H54 (cell line): Measurements from ENCODE around the gene SRGN.

Experiments
- DNase-seq: peaks from one replicate; pipeline ENCODE4 v3.0.0; 2011; ENCODE audit warnings: low spot score, mixed read lengths; ENCODE audit not compliant: insufficient read length
- FAIRE-seq: peaks from 3 replicates; lab custom pipeline; 2011; peaks lifted over from hg19 to GRCh38; lab: Jason Lieb, UNC
- POLR2A ChIP-seq: IDR thresholded peaks from 2 replicates; pipeline ENCODE4 v1.6.1; 2011; ENCODE audit warnings: low read depth, mild to moderate bottlenecking, low read length

The SRGN gene

DNA sequence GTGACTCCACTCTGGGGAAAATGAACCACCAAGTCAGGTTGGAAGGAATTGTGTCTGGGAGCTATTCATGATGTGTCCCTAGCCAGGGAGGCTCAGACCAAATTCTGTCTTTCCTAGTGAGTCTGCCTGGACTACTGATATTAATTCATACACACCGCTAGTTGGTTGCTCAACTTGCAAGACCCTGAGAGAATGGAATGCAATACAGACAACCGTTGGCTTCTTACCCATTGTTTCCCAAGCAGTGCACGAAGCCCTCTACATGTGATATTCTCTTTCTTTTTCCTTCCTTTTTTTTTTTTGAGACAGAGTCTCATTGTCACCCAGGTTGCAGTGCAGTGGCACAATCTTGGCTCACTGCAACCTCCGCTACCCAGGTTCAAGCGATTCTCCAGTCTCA lies 19.4 kb upstream of the SRGN start:
- DNase-seq (no peak), FAIRE-seq (no peak)
- no peak for TF ChIP-seq POLR2A

DNA sequence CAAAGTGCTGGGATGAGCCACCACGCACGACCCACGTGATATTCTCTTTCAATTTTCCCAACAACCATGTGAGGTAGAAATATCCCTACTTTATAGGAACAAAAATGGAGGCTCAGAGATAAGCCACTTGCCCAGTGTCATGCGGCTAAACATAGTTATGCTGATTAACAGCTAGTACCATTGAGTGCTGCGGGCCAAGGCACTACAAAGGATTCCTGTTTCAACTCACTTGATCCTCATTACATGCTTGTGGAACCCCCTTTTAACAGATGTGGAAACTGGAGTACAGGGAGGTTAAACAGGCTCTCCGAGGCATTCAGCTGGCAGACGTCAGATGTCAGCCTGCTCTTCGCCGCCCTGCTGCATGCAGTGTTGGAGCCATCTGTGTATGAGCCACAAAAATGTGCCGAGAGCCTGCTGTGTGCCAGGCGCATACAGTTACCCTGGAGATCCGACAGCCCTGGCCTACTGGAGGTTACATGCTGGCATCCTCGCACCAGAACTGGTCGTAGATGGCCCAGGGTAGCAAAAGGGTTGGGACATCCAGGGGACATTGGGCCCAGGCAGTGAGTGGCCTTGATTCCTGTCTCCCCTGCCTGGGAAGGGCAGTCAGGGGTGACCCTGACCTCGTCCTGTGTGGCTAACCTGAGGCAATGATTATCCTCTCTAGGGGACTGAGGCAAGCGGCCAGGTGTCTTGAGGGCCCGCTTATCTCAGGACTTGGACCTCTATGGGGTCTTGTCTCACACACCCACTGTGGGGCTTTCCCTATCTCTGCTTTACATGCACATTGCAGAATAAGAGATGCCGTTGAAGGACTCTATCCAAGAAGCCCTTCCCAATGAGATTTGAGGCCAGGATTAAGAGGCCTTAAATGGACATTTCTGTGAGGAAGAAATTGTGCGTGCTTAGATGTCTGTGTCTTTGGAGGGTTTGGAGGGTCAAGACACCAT lies 18.5 kb upstream of the SRGN start:
- FAIRE-seq: no peak
- TF ChIP-seq POLR2A: no peak
- DNase-seq: no peak

DNA sequence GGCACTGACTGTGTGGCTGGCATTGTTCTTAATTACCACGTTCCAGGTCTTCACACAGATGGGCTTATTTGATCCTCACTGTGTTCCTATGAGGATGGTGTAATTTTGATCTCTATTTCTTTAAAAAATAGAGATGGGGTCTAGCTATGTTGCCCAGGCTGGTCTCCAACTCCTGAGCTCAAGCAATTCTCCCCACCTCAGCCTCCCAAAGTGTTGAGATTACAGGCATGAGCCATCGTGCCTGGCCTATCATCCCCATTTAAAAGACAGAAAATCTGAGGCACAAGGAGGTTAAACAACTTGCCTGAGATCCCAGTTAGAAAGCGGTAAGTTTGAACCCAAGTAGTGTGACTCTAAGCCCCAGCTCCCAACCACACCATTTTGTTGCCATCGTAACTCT lies 17.0 kb upstream of the SRGN start:
- FAIRE-seq (no peak), DNase-seq (no peak)
- TF ChIP-seq POLR2A: no peak

DNA sequence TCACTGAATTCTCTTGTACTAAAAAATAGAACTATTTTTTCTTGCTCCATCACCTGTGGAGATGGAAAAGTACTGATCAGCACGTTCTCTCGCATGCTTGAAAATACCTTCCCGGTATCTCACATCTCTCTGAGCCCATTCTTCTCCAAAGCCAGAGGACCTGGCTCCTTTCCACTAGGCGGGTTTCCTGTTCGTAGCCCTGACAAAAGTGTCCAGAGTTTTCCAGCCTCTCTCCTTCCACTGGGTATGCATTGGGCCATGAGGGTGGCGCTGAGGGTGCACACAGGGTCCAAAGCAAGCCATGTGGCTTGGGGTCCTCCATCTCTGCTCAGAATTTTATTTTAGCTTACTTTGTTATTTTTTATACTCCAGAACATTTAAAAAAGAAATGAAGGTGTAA lies 16.3 kb upstream of the SRGN start:
- no peak for FAIRE-seq
- no peak for TF ChIP-seq POLR2A
- DNase-seq: no peak

DNA sequence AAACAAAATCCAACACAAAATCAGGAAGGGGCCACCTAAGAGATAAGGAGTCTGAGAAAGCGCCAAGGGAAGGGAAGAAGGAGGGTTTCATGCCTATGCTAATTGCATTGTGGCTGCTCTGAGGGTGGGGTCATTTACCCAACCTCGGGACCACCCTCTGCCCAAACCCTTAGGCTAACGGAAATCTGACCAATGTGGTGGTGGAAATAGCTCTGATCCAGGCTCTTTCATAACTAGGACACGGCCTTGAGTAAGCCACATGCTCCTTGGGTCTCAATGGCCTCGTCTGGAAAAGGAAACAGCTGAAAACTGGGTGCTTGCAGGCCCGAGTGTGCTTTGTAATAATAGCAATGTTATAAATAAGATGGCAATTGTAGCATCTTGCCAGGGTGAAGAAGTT lies 14.9 kb upstream of the SRGN start:
- FAIRE-seq (no peak), DNase-seq (no peak)
- no peak for TF ChIP-seq POLR2A

DNA sequence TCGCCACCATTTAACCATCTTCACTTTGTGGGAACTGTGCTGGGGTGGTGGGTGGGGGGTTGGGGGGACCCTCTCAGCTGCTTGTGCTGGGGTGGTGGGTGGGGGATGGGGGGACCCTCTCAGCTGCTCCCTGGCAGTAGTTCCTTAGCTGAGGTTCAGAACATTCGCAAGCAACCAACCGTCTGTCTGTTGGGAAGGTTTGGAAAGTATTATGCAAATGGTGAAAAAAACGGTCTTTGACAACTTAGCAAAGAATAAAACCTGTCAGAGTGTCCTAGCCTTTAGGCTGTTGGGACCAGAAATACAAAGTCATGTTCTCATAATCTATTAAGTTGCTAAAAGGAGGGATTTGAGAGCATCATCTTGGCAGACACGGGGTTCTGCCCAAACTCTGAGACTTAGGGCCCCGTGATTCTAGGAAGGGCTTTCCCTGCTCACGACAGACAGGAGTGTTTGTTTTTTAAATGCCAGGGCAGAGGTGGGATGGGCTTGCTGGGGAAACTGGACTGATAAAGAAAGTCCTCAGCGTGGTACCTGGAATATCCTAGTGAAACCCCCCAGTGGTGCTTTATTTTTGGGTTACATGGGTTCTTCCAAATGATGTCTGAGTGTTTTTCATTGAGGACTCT lies 14.1 kb upstream of the SRGN start:
- FAIRE-seq: no peak
- DNase-seq: no peak
- TF ChIP-seq POLR2A: no peak

DNA sequence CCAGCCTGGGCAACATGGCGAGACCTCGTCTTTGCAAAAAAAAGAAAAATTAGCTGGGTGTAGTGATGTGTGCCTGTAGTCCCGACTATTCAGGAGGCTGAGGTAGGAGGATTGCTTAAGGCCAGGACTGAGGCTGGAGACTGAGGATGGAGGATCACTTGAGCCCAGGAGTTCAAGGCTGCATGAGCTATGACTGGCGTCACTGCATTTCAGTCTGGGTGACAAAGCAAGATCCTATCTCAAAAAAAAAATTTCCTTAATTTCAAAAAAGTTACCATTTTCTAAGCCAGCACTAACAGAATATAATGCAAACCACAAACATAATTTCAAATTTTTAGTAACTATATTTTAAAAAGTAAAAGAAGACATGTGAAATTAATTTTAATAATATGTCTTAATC lies 13.4 kb upstream of the SRGN start:
- DNase-seq: no peak
- TF ChIP-seq POLR2A: no peak
- no peak for FAIRE-seq

DNA sequence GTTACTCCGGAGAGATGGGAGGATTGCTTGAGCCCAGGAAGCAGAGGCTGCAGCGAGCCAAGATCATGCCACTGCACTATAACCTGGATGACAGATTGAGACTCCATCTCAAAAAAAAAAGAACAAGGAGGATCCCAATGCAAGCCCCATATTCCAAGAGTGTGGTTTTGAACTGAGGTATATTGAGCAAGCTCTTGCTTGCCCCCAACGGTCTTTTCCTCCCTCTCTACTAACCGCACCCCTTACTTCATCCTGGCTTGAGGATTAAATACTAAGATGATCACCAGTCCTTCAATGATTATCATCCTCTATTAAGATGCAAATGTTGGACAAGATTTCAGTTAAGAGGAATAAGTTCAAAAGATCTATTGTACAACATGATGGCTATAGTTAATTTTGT lies 12.5 kb upstream of the SRGN start:
- no peak for TF ChIP-seq POLR2A
- FAIRE-seq (no peak), DNase-seq (no peak)

DNA sequence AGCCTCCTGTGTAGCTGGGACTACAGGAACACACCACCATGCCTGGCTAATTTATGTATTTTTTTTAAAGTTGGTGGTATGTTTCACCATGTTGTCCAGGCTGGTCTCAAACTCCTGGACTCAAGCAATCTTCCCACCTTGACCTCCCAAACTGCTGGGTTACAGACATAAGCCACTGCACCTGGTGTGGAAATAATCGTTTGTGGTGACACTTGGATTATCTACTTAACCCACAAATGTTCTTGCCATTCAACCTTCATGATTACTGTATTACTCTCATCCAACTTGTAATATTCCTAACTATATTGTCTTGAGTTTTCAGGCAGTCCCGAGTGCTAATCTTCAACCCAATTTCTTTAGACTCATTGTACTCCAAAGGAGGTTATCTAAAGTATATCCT lies 9.6 kb upstream of the SRGN start:
- FAIRE-seq: no peak

DNA sequence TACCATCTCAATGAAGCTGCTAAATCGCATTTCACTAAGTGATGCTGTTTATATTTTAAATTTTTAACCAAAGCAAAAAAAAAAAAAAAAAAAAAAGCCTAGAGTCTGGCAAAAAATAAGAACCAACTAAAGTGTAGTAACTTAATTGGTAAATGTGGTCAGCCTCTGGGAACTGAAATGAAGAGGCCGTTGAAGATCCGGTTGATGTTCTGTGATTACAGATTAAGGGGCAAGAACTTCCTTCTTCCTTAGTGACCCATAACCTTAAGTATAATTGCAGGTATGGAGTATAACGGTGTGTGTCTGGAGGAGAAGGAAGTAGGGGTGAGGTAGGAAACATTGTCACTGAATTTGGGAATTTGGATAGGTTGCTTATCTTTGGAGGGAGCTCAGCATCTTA lies 7.7 kb upstream of the SRGN start:
- no peak for TF ChIP-seq POLR2A
- FAIRE-seq (no peak), DNase-seq (no peak)

More for the DNA sequence above, 9.6 kb upstream of the SRGN start:
- TF ChIP-seq POLR2A: no peak
- no peak for DNase-seq

DNA sequence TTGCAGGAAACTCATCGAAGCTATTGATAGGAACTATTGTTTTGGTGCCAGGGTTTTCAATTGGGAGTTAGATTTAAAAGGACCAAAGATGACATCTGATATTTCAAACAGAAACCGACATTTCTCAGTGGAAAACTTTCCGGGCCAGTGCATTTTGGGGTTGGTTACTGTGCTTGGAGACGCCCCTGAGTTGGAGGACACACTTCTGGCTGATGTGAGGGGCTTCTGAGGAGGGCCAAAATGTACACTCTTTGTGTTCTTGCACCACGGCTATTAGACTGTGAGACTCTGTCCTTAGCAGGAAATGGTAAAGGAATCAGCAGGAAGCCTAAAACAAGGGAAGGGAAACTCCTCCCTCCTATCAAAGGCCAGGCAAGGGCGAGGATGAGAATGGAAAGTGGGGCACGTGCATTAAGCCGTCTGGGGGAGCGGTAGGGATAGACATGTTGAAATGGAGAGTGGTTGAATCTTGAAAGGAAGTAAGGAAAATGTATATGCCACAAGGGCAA lies 1.8 kb upstream of the SRGN start:
- DNase-seq (no peak), FAIRE-seq (no peak)
- no peak for TF ChIP-seq POLR2A

DNA sequence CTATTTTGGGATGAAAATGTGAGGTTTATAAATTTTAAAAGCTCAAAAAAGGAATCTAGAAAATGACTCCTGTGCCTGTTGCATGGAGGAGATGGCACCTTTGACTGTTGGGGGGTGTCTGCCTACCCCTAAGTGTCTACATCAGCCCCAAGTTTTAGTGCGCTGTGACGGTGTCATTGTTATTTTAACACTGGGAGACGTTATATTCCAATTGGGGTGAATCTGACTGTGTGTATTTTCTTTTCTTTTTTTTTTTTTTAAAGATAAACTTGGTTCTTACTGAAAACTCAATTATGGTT lies 517 bp downstream of the SRGN start:
- TF ChIP-seq POLR2A: no peak
- no peak for FAIRE-seq
- DNase-seq: no peak

DNA sequence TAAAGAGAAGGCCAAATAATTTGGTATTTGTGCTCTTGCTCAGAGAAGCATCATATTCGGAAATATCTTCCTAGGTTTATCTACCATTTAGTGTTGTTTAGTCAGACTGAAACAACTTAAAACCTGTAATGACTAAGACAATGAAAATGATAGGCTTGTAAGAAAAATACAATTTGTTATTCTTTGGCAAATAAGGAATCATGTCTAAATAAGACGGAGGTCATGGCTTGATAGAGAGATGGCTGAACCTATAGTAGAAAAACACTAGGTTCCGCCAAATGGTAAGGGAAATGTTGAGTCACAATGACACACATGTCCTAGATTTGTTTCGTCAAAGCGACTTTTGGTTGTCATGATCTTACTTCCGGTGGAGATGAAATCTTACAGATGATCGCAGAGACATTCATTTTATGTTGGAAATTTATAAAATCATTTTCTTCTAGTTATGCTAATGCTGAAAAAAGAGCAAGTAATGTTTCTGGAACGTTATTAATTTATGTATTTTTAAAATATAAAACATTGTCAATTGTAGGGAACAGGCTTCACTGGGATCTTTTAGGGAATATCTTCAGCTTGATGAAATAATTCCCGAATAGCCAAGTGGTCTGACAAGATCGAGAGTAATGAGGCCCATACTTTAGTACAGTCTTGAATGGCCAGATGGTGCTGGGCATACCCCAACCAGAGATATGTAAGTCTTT lies 1.0 kb downstream of the SRGN start:
- DNase-seq (peak; percentile 56), FAIRE-seq (peak; percentile 91)
- no peak for TF ChIP-seq POLR2A
